Lower leg skin (tissue), 3 donors: ENCODE measurements around the gene LCORL.

Source experiments
- POLR2A ChIP-seq, 2 donors: fragments of 450-650 bp; IDR thresholded peaks; one replicate each; pipeline ENCODE4 v1.6.1; 2016 to 2017; ENCODE audit warnings: antibody characterized with exemption in 2 of 2, mild to moderate bottlenecking in 1 of 2, moderate library complexity in 1 of 2
- TF ChIP-seq, protein P1 (sequence below), 3 donors: fragments of 450-650 bp; IDR thresholded peaks; one replicate each; pipeline ENCODE4 v1.5.1; 2016; ENCODE audit warnings: antibody characterized with exemption in 3 of 3, mild to moderate bottlenecking in 3 of 3, moderate library complexity in 2 of 3

DNA sequence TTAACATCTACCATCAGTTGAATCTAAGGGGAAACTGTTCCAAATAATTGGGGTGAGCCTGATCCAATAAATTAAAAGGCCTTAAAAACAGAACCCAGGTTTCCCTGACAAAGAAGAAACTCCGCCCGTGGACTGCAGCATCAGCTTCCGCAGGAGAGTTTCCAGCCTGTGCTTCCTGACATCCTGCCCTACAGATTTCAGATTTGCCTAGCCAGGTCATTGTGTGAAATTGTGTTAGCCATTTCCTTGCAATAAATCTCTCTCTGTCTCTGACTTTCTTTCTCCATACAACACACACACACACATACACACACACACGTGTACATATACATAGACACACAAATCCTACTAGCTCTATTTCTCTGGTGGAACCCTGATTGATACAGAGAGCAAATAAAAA lies 48.3 kb upstream of the LCORL start:
- TF ChIP-seq, protein P1, sequence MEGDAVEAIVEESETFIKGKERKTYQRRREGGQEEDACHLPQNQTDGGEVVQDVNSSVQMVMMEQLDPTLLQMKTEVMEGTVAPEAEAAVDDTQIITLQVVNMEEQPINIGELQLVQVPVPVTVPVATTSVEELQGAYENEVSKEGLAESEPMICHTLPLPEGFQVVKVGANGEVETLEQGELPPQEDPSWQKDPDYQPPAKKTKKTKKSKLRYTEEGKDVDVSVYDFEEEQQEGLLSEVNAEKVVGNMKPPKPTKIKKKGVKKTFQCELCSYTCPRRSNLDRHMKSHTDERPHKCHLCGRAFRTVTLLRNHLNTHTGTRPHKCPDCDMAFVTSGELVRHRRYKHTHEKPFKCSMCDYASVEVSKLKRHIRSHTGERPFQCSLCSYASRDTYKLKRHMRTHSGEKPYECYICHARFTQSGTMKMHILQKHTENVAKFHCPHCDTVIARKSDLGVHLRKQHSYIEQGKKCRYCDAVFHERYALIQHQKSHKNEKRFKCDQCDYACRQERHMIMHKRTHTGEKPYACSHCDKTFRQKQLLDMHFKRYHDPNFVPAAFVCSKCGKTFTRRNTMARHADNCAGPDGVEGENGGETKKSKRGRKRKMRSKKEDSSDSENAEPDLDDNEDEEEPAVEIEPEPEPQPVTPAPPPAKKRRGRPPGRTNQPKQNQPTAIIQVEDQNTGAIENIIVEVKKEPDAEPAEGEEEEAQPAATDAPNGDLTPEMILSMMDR (IDR thresholded peaks at IDR 0.05), result no peak
- no peak for TF ChIP-seq POLR2A (IDR thresholded peaks at IDR 0.05)
